ENCODE data around the gene HEATR9.
A peak's percentile ranks its signal among the peaks of the same experiment; 100 is the strongest.

HEATR9 gene

GRCh38 chr17:35819455-35819854 lies 49.2 kb downstream of the HEATR9 start:
- no peak overlapping the region for H3K4me3 ChIP-seq (ENCODE audit: low read depth, low read length)
- no peak for TF ChIP-seq CTCF (IDR thresholded peaks at IDR 0.05; ENCODE audit: low read depth, low read length)

- no peak overlapping the region for H3K4me3 ChIP-seq (ENCODE audit: low read depth, low read length)
- TF ChIP-seq CTCF (IDR thresholded peaks at IDR 0.05; ENCODE audit: low read depth, low read length): no peak
These were observed 51.5 kb downstream of the HEATR9 start for GRCh38 chr17:35817196-35817595.

- no peak overlapping the region for H3K4me3 ChIP-seq (ENCODE audit: low read depth, low read length)
- TF ChIP-seq CTCF (IDR thresholded peaks at IDR 0.05; ENCODE audit: low read depth, low read length): no peak
These were observed 52.0 kb downstream of the HEATR9 start for GRCh38 chr17:35816723-35817122.

GRCh38 chr17:35812456-35812855 lies 56.2 kb downstream of the HEATR9 start:
- no peak for TF ChIP-seq CTCF (IDR thresholded peaks at IDR 0.05; ENCODE audit: low read depth, low read length)
- H3K4me3 ChIP-seq (ENCODE audit: low read depth, low read length): no peak overlapping the region

GRCh38 chr17:35811759-35812158 lies 56.9 kb downstream of the HEATR9 start:
- H3K4me3 ChIP-seq (ENCODE audit: low read depth, low read length): no peak overlapping the region
- no peak for TF ChIP-seq CTCF (IDR thresholded peaks at IDR 0.05; ENCODE audit: low read depth, low read length)

GRCh38 chr17:35809855-35810461 lies 58.7 kb downstream of the HEATR9 start:
- peak overlapping the region; percentile 68 for H3K4me3 ChIP-seq (ENCODE audit: low read depth, low read length)
- no peak for TF ChIP-seq CTCF (IDR thresholded peaks at IDR 0.05; ENCODE audit: low read depth, low read length)

- peak; percentile 80 for TF ChIP-seq CTCF (IDR thresholded peaks at IDR 0.05; ENCODE audit: low read depth, low read length)
- peak within 1 kb of the TSS; percentile 68 for H3K4me3 ChIP-seq (ENCODE audit: low read depth, low read length)
These were observed 59.5 kb downstream of the HEATR9 start, which contains the start of gene TAF15 for GRCh38 chr17:35808962-35809854. Gene TAF15, plus strand, starts transcription at chr17:35809484. Its CDS starts 86 bp downstream, at chr17:35809570.

Measured in WI38 (cell line).